Placental epithelial cell (primary cell): Measurements from ENCODE around the gene MYOC. TPM values are rescaled to one million over a fixed set of nuclear protein-coding genes. Genes with fewer than 3 reads are reported as not detected.

Experiments used
- total RNA-seq: library from RNA; depleted of rRNA; stranded (reverse); fragments of >200 nt; gene quantifications from 2 replicates; pipeline ENCODE4 v1.2.3, GENCODE V29; 2012

The MYOC gene
- not detected in 2 replicates for total RNA-seq

DNA sequence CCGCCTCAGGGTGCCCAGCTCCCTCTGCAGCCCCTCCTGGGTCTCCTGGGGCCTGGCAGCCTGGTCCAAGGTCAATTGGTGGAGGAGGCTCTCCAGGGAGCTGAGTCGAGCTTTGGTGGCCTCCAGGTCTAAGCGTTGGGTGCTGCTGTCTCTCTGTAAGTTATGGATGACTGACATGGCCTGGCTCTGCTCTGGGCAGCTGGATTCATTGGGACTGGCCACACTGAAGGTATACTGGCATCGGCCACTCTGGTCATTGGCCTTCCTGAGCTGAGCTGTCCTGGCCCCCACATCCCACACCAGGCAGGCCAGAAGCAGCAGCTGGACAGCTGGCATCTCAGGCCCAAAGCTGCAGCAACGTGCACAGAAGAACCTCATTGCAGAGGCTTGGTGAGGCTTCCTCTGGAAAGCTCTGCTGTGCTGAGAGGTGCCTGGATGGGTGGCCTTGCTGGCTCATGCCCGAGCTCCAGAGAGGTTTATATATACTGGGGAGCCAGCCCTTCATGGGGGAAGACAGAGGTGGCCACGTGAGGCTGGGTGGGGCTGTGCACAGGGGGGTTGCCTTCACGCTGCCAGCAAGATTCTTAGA is at the start of gene MYOC:
TSS of gene MYOC (minus strand) at position 455 of the 589 bp plus-strand sequence. CDS start at position 378, 77 bp downstream.

DNA sequence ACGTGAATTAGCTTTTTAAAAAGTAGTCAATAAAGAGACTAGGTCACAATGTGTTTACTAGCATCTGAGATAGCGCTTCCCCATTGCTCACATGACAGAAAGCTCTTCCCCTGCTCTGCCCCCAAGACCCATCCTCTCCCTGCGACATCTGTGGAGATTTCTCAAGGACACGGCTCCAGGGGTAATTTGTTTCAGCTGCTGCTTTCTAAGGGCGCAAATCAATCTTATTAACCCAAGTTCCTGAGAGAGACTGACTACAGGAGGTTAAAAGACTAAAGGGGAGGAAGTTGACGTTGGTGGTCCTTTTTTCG is 30.4 kb downstream of the MYOC start, which contains the start of gene MYOCOS:
TSS of gene MYOCOS (plus strand) at position 92 of the 311 bp plus-strand sequence. CDS start 1,641 bp downstream, outside the sequence.

Other genes starting within 250 kb of the MYOC start
- gene PRRC2C, start 167.2 kb downstream of the MYOC start, total RNA-seq, result 38.9 and 50.9 TPM in 2 replicates
- gene MYOCOS, start 30.4 kb downstream of the MYOC start, total RNA-seq, result not detected in 2 replicates
- 6.7 and 7.4 TPM in 2 replicates for gene VAMP4, start 89.4 kb upstream of the MYOC start, total RNA-seq
- gene METTL13, start 129.0 kb upstream of the MYOC start, total RNA-seq, result 16.6 and 17.7 TPM in 2 replicates
- gene DNM3, start 188.8 kb upstream of the MYOC start, total RNA-seq, result 2.0 TPM in 2 replicates